ENCODE results near the gene FOXP1. TPM values are rescaled to one million over a fixed set of nuclear protein-coding genes. Genes with fewer than 3 reads are reported as not detected.

The FOXP1 gene
- total and polyA plus RNA-seq, 2 of the 8 experiments (the other 6 are each of a cell fraction or from before 2014, with no cell fraction given): 13.9 to 25.4 TPM

GRCh38 chr3:71207632-71208031 is 375.9 kb downstream of the FOXP1 start:
- Histone ChIP-seq H3K27ac (ENCODE audit: low read depth, low read length) (no peak overlapping the region), H3K4ac (replicated peaks; ENCODE audit: insufficient read length, low read depth, low read length) (no peak overlapping the region), H3K4me1 (replicated peaks in 1 of 4; ENCODE audit: control insufficient read depth in 3 of 4, insufficient read depth in 4 of 4, low read length in 3 of 4) (peaks cover 2 to 18% (median 11%) of the 10 kb centered on the region in 4 experiments; a peak in 6 of 7 replicates), H3K36me3 (ENCODE audit: control insufficient read depth in 2 of 4, insufficient read depth in 4 of 4, low read length in 3 of 4) (no peaks in the 10 kb centered on the region), H4K8ac (ENCODE audit: extremely low read depth, insufficient read depth, low read length) (no peak overlapping the region), H2BK20ac (ENCODE audit: low read length) (no peak overlapping the region), H4K91ac (replicated peaks; ENCODE audit: insufficient read length, low read length) (no peak overlapping the region), H3K9me3 (ENCODE audit: insufficient read depth in 2 of 2, low read depth in 1 of 2, low read length in 1 of 2) (no peaks in the 10 kb centered on the region), H3K79me1 (ENCODE audit: low read depth, low read length) (peaks cover 4% of the 10 kb centered on the region), H3K4me3 (ENCODE audit: extremely low read depth in 1 of 4, insufficient read depth in 2 of 4, low read depth in 3 of 4, low read length in 4 of 4) (no peak overlapping the region), H3K56ac (replicated peaks; ENCODE audit: insufficient read length, low read depth, low read length) (no peak overlapping the region), H2BK12ac (ENCODE audit: low read depth, low read length) (no peak overlapping the region), H3K23me2 (ENCODE audit: low read depth, low read length) (no peaks in the 10 kb centered on the region), H2BK120ac (replicated peaks; ENCODE audit: low read depth, low read length) (no peak overlapping the region), H3K27me3 (replicated peaks in 1 of 4; ENCODE audit: control insufficient read depth in 3 of 4, extremely low read depth in 1 of 4, insufficient read depth in 3 of 4, low read length in 3 of 4) (no peaks in the 10 kb centered on the region), H3K9ac (replicated peaks in 1 of 4; ENCODE audit: extremely low read depth in 1 of 4, low read depth in 3 of 4, low read length in 3 of 4) (no peak overlapping the region), H2AK5ac (ENCODE audit: low read depth, low read length) (no peak overlapping the region), H4K5ac (ENCODE audit: insufficient read length, low read depth, low read length) (no peak overlapping the region), H3K4me2 (ENCODE audit: insufficient read depth in 1 of 2, low read depth in 2 of 2, low read length in 2 of 2) (no peak overlapping the region), H2BK15ac (ENCODE audit: low read length) (no peak overlapping the region), H3K18ac (ENCODE audit: extremely low read depth, low read length) (no peak overlapping the region), H4K20me1 (replicated peaks in 1 of 2; ENCODE audit: control insufficient read depth in 1 of 2, insufficient read depth in 2 of 2, low read length in 2 of 2) (peaks cover 2% of the 10 kb centered on the region in 2 experiments), H2AFZ (ENCODE audit: low read length) (no peak overlapping the region), H3K23ac (ENCODE audit: insufficient read length) (no peak overlapping the region), H3K14ac (ENCODE audit: insufficient read length) (no peak overlapping the region), H2BK5ac (ENCODE audit: low read depth, low read length) (no peak overlapping the region), H3K79me2 (ENCODE audit: control insufficient read depth in 1 of 2, insufficient read depth in 2 of 2, low read length in 2 of 2) (peaks cover 0 to 39% of the 10 kb centered on the region in 2 experiments; a peak in 3 of 4 replicates)
- FAIRE-seq (no peak), DNase-seq (ENCODE audit: low read depth in 1 of 2, low spot score in 2 of 2) (no peak)
- POLR2A ChIA-PET (ENCODE audit: partially characterized antibody): no interaction called here
- WGBS, 2 experiments (ENCODE audit: extremely low coverage in 1 of 2, insufficient coverage in 1 of 2, insufficient read length in 1 of 2, insufficient replicate concordance in 2 of 2, low coverage in 1 of 2, low lambda C conversion rate in 2 of 2, missing lambda C conversion rate in 1 of 2): 96% methylated on average over 3 of the region's 3 CpGs; no CpG with 5 or more reads in 1 of the 2 experiments
- CTCF ChIA-PET (ENCODE audit: partially characterized antibody): interaction anchor here (0.5 kb wide), 1 partner anchor 390 kb away, joined by 3 read pairs; no protein-coding TSS in a partner anchor
- TF ChIP-seq RNF2 (IDR thresholded peaks at IDR 0.05; ENCODE audit: borderline replicate concordance, low read depth, low read length, missing control alignments, poor library complexity, severe bottlenecking) (no peak), NRF1 (IDR thresholded peaks at IDR 0.05; ENCODE audit: low read depth, low read length) (no peak), GABPA (IDR thresholded peaks at IDR 0.05; ENCODE audit: borderline replicate concordance, insufficient read depth, low read length) (no peak), JUND (IDR thresholded peaks at IDR 0.05; ENCODE audit: low read length) (no peak), CHD2 (IDR thresholded peaks at IDR 0.05; ENCODE audit: low read length) (no peak), HDAC6 (IDR thresholded peaks at IDR 0.05; ENCODE audit: low read depth, low read length) (no peak), JUN (IDR thresholded peaks at IDR 0.05; ENCODE audit: low read depth, low read length) (no peak), CTBP2 (IDR thresholded peaks at IDR 0.05; ENCODE audit: borderline replicate concordance, insufficient read depth, insufficient read length, low read length) (no peak), CEBPB (IDR thresholded peaks at IDR 0.05; ENCODE audit: low read depth, low read length) (no peak), TEAD4 (IDR thresholded peaks at IDR 0.05; ENCODE audit: low read depth, low read length) (no peak)

All from H1 (cell line).